Left cardiac atrium (tissue), 4 donors: ENCODE measurements around the gene IL17RA. TPM values are rescaled to one million over a fixed set of nuclear protein-coding genes. Genes with fewer than 3 reads are reported as not detected.
"Not testable (repeated sequence)": the region's sequence is repeated elsewhere in the genome, so short reads cannot be mapped to it uniquely, and the experiment has no call there.

Experiments
- ATAC-seq, 2 donors: fragments of 200-7000 bp; cut with Tn5 transposase; one replicate each; pipeline ENCODE4 v1.9.1; 2020; ENCODE audit warnings: mild to moderate bottlenecking in 2 of 2, moderate library complexity in 2 of 2
- DNase-seq: peaks from one replicate; pipeline ENCODE4 v3.0.0-alpha.2; 2020
- intact Hi-C, 2 donors: fragments of 100-400 bp; cut with DNase I; formaldehyde crosslinking; loops; one replicate each; pipeline versions ENCODE4 v1.14.1 to v1.15.1; 2022 to 2023
- total RNA-seq, 2 donors: library from RNA; stranded (reverse); fragmentation: NEBNext Ultra II Directional; extraction: Animal tissue kit (Norgen Biotek cat#: 25700); gene quantifications; one replicate each; pipeline ENCODE4 v1.2.1, GENCODE V29; 2021
- donor health status: DM: no; HTN: yes; CAD: no.
- donor health status: DM: no; HTN: yes; CAD: no; lungs with severe emphysema.
- donor health status: DM: yes; HTN: yes; CAD: no.
- donor health status: Dilated cardiomyopathy.

IL17RA gene
- total RNA-seq, 2 donors from 2014 or later, result 11.6 to 15.4 TPM

GRCh38 chr22:17138513-17138912 lies 53.7 kb downstream of the IL17RA start:
- intact Hi-C loops, result no loop called here
- ATAC-seq, result no peak
- DNase-seq, result peak; percentile 8

DNA sequence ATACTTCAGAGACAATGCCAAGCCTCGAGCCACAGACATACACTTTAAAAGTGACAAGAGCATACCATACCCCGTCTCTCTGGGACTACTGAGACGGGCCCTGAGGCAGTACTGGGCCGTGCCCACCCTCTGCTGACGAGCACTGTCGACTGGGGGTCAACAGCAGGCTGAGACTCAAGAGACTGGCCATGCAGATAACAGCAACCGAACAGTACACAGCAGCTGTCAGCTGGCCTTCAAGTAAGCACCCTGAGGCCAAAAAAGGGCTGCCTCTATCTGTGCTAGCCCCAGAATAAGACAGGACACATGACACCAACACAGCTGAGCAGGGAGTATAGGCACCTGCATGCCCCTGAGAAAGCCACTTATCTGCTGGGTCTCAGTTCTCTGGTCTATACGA lies 55.2 kb downstream of the IL17RA start:
- intact Hi-C loops, result no loop called here
- ATAC-seq (peak; percentile 64 to 79), DNase-seq (no peak)

- DNase-seq, result no peak
- no peak for ATAC-seq
- intact Hi-C loops, result no loop called here
Measured at GRCh38 chr22:17140826-17141766, 56.3 kb downstream of the IL17RA start.

GRCh38 chr22:17143101-17143500 lies 58.3 kb downstream of the IL17RA start:
- no peak for ATAC-seq
- intact Hi-C loops, result no loop called here
- no peak for DNase-seq

GRCh38 chr22:17143826-17144225 lies 59.0 kb downstream of the IL17RA start:
- intact Hi-C loops, result no loop called here
- ATAC-seq (no peak), DNase-seq (no peak)

- no peak for DNase-seq
- intact Hi-C loops, result no loop called here
Measured at GRCh38 chr22:17145021-17145680, 60.4 kb downstream of the IL17RA start.

DNA sequence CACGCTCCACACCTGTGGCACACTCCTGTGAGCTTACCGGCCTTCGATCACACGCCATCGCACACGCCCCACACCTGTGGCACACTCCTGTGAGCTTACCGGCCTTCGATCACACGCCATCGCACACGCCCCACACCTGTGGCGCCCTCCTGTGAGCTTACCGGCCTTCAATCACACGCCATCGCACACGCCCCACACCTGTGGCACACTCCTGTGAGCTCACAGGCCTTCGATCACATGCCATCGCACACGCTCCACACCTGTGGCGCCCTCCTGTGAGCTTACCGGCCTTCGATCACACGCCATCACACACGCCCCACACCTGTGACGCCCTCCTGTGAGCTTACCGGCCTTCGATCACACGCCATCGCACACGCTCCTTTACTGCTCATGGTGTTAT lies 62.7 kb downstream of the IL17RA start:
- intact Hi-C loops, DNase-seq, ATAC-seq: not testable (repeated sequence)

More at GRCh38 chr22:17145021-17145680, 60.4 kb downstream of the IL17RA start:
- ATAC-seq, result no peak

GRCh38 chr22:17149076-17149815 lies 64.4 kb downstream of the IL17RA start:
- ATAC-seq (no peak), DNase-seq (no peak)
- intact Hi-C loops, result no loop called here

DNA sequence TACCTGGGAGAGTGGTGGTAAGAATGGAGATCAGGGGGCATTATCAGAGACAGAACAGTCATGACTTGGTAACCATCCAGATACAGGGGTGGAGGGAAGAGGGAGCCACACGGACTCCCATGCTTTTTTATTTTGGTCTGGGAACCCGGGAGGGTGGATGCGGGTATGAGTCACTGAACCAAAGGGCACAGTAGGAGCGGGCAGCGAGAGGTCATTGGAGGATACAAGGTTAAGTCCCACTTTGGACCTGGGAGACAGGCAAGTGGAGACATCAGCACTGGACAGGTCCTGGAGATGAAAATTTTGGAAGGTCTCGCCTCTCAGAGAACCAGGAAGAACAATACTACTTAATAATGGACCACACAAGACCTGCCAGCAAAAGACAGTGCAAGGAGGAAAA lies 67.5 kb downstream of the IL17RA start:
- ATAC-seq (peak in 1 of 2 donors; percentile 52), DNase-seq (no peak)
- intact Hi-C loops, result no loop called here

- intact Hi-C loops, result no loop called here
- DNase-seq (no peak), ATAC-seq (peak in 1 of 2 donors; percentile 7)
Measured at GRCh38 chr22:17152971-17153370, 68.2 kb downstream of the IL17RA start.

- DNase-seq, result no peak
- intact Hi-C loops, result no loop called here
- no peak for ATAC-seq
Measured at GRCh38 chr22:17155941-17156340, 71.1 kb downstream of the IL17RA start.

- no peak for DNase-seq
- intact Hi-C loops, result no loop called here
- ATAC-seq, result no peak
Measured at GRCh38 chr22:17157714-17158113, 72.9 kb downstream of the IL17RA start.

GRCh38 chr22:17158176-17158567 lies 73.4 kb downstream of the IL17RA start:
- intact Hi-C loops, result no loop called here
- ATAC-seq (no peak), DNase-seq (no peak)

GRCh38 chr22:17158568-17159503 lies 74.0 kb downstream of the IL17RA start, which contains the start of gene HDHD5:
TSS of gene HDHD5 (minus strand) at chr22:17159277. CDS start at chr22:17159251, 26 bp downstream.
- DNase-seq (peak; percentile 95), ATAC-seq (peak; percentile 95 to 96)
- intact Hi-C loops, result no loop called here

GRCh38 chr22:17159504-17159951 lies 74.7 kb downstream of the IL17RA start:
- intact Hi-C loops, result no loop called here
- peak; percentile 20 to 34 for ATAC-seq
- peak; percentile 55 for DNase-seq

DNA sequence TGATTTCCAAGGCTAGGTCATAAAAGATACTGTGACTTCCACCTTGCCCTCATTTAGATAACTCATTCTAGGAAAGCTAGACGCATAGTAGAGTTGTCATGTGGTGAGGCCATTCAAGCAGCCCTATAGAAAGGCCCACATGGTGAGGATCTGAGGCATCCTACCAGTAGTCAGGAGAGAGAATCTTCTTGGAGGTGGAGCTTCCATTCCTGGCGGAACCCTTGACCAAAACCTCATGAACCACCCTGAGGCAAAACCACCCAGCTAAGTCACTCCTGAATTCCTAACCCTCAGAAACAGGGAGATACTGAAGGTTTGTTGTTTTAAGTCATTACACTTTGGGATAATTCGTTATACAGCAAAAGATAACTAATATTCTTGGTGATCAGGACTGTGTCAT lies 77.2 kb downstream of the IL17RA start:
- DNase-seq (no peak), ATAC-seq (no peak)
- intact Hi-C loops, result loop anchor here in 1 of 2 donors (10.0 kb wide), 1 partner anchor 77 kb away; the partner anchor contains the start of gene IL17RA

DNA sequence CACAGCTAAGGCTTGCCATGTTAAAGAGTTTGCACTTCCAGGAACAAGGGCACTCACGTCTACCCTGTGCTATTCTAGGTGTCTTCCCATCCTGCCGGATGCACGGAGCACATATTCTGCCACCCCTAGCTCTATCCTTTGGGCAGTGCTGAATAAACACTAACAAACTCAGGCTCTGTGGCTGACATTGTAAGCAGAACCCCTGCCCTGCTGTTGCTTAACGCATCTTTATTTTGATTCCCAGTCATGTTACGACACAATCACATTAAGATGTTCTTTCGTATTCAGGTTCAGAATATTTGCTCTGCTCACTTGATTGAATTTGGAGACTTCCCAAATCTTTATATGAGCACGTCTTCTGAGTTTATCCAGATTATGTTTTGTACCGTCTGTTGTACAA lies 77.9 kb downstream of the IL17RA start:
- DNase-seq (no peak), ATAC-seq (no peak)
- intact Hi-C loops, result loop anchor here in 1 of 2 donors (10.0 kb wide), 1 partner anchor 78 kb away; the partner anchor contains the start of gene IL17RA

GRCh38 chr22:17164392-17165024 lies 79.7 kb downstream of the IL17RA start:
- intact Hi-C loops, result loop anchor here in 1 of 2 donors (10.0 kb wide), 1 partner anchor 80 kb away; the partner anchor contains the start of gene IL17RA
- ATAC-seq (no peak), DNase-seq (no peak)
